Natural killer cell (primary cell): ENCODE data around the gene EHD1. TPM values are rescaled to one million over a fixed set of nuclear protein-coding genes. Genes with fewer than 3 reads are reported as not detected.

Source experiments
- ATAC-seq, 3 donors: fragments of 150-1000 bp in 2 of 3; fragments of 200-7000 bp in 1 of 3; cut with Tn5 transposase; 1 replicate in 1 of 3; 2 replicates in 2 of 3; pipeline ENCODE4 v1.10.0; 2021; ENCODE audit warnings: mild to moderate bottlenecking in 2 of 3, moderate library complexity in 2 of 3
- DNase-seq, 2 donors: peaks; one replicate each; pipeline versions ENCODE4 v3.0.0 to v3.0.0-alpha.2; 2013 to 2021; ENCODE audit warnings: mixed read lengths in 1 of 2
- H3K27ac ChIP-seq: one replicate; pipeline ENCODE4 v1.5.1; 2013; ENCODE audit warnings: mild to moderate bottlenecking, low read length
- H3K27me3 ChIP-seq: one replicate; pipeline ENCODE4 v1.6.1; 2013; ENCODE audit warnings: low read length; ENCODE audit not compliant: control insufficient read depth, insufficient read depth
- H3K36me3 ChIP-seq: one replicate; pipeline ENCODE4 v1.6.1; 2013; ENCODE audit warnings: low read length; ENCODE audit not compliant: control insufficient read depth, insufficient read depth
- H3K4me1 ChIP-seq: one replicate; pipeline ENCODE4 v1.6.1; 2013; ENCODE audit warnings: low read length; ENCODE audit not compliant: control insufficient read depth, insufficient read depth
- H3K4me3 ChIP-seq: one replicate; pipeline ENCODE4 v1.5.1; 2013; ENCODE audit warnings: low read length
- H3K9me3 ChIP-seq: one replicate; pipeline ENCODE4 v1.6.1; 2013; ENCODE audit warnings: low read length; ENCODE audit not compliant: control insufficient read depth, insufficient read depth
- H3K27ac Mint-ChIP-seq, 2 donors: one replicate each; pipeline ENCODE4 v1.8.0; 2022; ENCODE audit warnings: mild to moderate bottlenecking in 2 of 2, mixed read lengths in 2 of 2, moderate library complexity in 1 of 2
- H3K27me3 Mint-ChIP-seq, 2 donors: one replicate each; pipeline ENCODE4 v1.8.0; 2022; ENCODE audit warnings: low read depth in 2 of 2, mixed read lengths in 2 of 2
- H3K36me3 Mint-ChIP-seq: one replicate; pipeline ENCODE4 v1.8.0; 2022; ENCODE audit warnings: mixed read lengths
- H3K4me1 Mint-ChIP-seq, 2 donors: one replicate each; pipeline ENCODE4 v1.8.0; 2022; ENCODE audit warnings: mixed read lengths in 2 of 2
- H3K4me3 Mint-ChIP-seq: one replicate; pipeline ENCODE4 v1.8.0; 2022; ENCODE audit warnings: mild to moderate bottlenecking, moderate library complexity, mixed read lengths
- H3K9me3 Mint-ChIP-seq, 2 donors: one replicate each; pipeline ENCODE4 v1.8.0; 2022; ENCODE audit warnings: mixed read lengths in 2 of 2
- WGBS: methylation state at CpG from one replicate; pipeline ENCODE4 v1.1.7; 2013; ENCODE audit warnings: missing lambda C conversion rate; ENCODE audit not compliant: insufficient coverage; 5-methylcytosine and 5-hydroxymethylcytosine counted together
- intact Hi-C: fragments of 100-400 bp; cut with micrococcal nuclease; formaldehyde crosslinking; loops from one replicate; pipeline ENCODE4 v1.14.2; 2022
- total RNA-seq, 4 donors: library from RNA; stranded (reverse); fragments of 120-200 nt in 1 of 4; gene quantifications; one replicate each; pipeline versions ENCODE4 v1.2.3 to v1.2.4, GENCODE V29; 2013 to 2022
- TF ChIP-seq, protein P1 (sequence below): fragments of 200-600 bp; IDR thresholded peaks from one replicate; pipeline ENCODE4 v1.8.0; 2022; ENCODE audit warnings: antibody characterized with exemption

EHD1 gene
- total RNA-seq, 3 donors from 2014 or later (not counting 1 experiment from before 2014, with no cell fraction given), result 218 to 246 (median 225) TPM

DNA sequence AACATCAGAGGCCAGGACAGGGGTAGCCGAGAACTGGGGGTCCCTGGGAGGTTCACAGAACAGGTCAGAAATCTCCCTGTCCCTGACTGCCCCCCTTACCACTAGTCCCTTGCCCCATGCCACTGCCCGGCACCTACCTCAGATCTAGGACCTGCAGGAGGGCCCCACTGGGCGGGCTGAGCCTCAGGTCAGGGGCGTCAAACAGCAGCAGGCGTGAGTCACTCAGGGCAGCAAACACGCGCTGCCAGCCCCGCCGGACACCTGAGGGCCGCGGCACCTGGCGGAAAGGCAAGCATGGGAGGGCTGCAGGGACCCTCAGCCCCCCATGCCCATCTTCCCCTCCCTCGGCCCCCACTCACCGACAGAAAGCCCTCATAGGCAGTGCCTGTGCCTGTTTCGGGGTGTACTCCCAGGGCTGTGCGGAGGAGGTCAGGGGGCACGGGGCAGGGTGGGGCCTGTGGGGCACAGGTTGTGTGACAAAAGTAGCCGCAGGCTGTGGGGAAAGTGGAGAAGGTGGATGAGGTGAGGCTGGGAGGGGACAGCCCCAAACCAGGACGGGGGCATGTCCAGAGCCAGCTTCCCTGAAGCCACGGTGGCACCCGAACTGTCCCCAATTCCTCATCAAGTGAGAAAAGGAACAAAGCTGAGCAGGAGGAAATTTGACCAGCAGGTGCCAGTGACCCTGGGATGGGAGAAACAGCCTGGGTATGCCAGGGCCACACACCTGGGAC is 45.8 kb downstream of the EHD1 start:
- H3K27ac ChIP-seq, result no peak overlapping the region
- Mint-ChIP-seq H3K27ac (no peak overlapping the region), H3K27me3 (no peaks in the 10 kb centered on the region), H3K4me1 (peaks cover 3 to 4% of the 10 kb centered on the region in 2 donors), H3K4me3 (no peak overlapping the region), H3K36me3 (no peaks in the 10 kb centered on the region), H3K9me3 (no peaks in the 10 kb centered on the region)
- intact Hi-C loops, result no loop called here
- no peak overlapping the region for H3K4me3 ChIP-seq
- H3K27me3 ChIP-seq, result no peaks in the 10 kb centered on the region
- no peaks in the 10 kb centered on the region for H3K9me3 ChIP-seq
- ATAC-seq (no peak), DNase-seq (no peak)
- TF ChIP-seq, protein P1, sequence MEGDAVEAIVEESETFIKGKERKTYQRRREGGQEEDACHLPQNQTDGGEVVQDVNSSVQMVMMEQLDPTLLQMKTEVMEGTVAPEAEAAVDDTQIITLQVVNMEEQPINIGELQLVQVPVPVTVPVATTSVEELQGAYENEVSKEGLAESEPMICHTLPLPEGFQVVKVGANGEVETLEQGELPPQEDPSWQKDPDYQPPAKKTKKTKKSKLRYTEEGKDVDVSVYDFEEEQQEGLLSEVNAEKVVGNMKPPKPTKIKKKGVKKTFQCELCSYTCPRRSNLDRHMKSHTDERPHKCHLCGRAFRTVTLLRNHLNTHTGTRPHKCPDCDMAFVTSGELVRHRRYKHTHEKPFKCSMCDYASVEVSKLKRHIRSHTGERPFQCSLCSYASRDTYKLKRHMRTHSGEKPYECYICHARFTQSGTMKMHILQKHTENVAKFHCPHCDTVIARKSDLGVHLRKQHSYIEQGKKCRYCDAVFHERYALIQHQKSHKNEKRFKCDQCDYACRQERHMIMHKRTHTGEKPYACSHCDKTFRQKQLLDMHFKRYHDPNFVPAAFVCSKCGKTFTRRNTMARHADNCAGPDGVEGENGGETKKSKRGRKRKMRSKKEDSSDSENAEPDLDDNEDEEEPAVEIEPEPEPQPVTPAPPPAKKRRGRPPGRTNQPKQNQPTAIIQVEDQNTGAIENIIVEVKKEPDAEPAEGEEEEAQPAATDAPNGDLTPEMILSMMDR, result no peak
- H3K4me1 ChIP-seq, result peaks cover 11% of the 10 kb centered on the region
- no peaks in the 10 kb centered on the region for H3K36me3 ChIP-seq
- 92% methylated on average over 20 of the region's 21 CpGs for WGBS

DNA sequence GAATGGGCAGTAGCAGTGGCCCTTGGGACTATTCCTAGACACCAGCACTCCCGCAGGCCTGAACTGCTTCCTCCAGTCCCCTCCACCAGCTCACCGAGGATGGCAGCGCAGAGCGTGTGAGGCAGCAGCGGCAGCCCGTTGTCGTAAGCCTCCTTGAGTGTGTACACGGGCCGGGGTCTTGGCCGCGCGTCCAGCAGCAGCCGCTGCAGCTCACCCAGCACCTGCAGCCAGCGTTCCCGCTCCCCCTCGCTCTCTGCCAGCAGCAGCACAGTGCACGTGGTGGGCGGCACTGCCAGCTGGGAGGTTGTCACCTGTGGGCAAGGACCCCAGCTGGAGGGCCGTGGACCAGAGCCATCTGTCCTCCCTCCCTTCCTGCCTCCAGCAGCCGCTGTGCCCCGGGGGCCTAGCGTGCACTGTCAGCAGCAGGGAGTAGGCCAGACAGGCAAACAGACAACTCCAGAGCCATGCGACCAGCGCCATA is 47.0 kb downstream of the EHD1 start:
- Histone ChIP-seq H3K27me3 (no peaks in the 10 kb centered on the region), H3K9me3 (no peaks in the 10 kb centered on the region), H3K27ac (no peak overlapping the region), H3K4me1 (no peaks in the 10 kb centered on the region), H3K4me3 (no peak overlapping the region), H3K36me3 (no peaks in the 10 kb centered on the region)
- no peaks in the 10 kb centered on the region for H3K27me3 Mint-ChIP-seq
- no peak for DNase-seq
- ATAC-seq, result no peak
- H3K9me3 Mint-ChIP-seq, result no peaks in the 10 kb centered on the region
- no peak overlapping the region for H3K4me3 Mint-ChIP-seq
- TF ChIP-seq, protein P1, result no peak
- H3K27ac Mint-ChIP-seq, result no peak overlapping the region
- peaks cover 0 to 3% of the 10 kb centered on the region in 2 donors for H3K4me1 Mint-ChIP-seq
- H3K36me3 Mint-ChIP-seq, result no peaks in the 10 kb centered on the region
- intact Hi-C loops, result no loop called here
- 94% methylated on average over 24 of the region's 24 CpGs for WGBS

DNA sequence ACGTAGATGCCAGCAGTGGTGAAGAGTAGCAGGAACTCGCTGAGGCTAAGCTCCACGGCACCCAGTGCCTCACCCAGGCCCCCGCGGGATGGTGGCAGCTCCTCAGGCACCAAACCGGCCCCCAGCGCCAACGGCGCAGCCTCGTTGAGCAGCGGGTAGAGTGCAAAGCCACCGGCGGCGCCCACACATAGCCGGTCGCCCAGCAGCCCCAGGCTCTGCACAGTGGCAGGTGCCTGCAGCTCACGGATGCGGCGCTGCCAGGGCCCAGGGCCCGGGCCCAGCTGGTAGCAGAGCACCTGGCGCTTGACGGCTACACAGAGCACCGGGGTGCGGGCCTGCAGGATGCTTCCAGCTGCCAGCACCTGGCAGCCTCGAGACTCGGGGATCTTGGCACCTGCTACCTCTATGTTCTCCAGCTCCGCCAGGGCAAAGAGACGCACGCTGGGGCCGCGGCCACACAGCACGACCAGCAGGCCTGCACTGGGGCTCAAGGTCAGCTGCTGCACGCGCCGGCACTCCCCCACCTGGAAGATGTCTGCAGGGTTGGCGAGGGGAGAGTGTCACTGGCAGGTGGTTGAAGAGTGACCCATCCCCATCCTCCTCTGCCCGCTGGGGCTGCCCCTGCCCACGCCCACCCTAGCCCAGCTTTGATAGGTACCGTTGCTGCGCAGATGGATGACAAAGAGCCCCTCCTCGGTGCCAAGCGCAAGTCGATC is 48.7 kb downstream of the EHD1 start:
- H3K27me3 Mint-ChIP-seq, result no peaks in the 10 kb centered on the region
- H3K27me3 ChIP-seq, result no peaks in the 10 kb centered on the region
- H3K4me3 Mint-ChIP-seq, result no peak overlapping the region
- no peaks in the 10 kb centered on the region for H3K36me3 ChIP-seq
- intact Hi-C loops, result no loop called here
- H3K9me3 ChIP-seq, result no peaks in the 10 kb centered on the region
- H3K9me3 Mint-ChIP-seq, result no peaks in the 10 kb centered on the region
- DNase-seq, result no peak
- H3K27ac Mint-ChIP-seq, result no peak overlapping the region
- WGBS, result 94% methylated on average over 43 of the region's 43 CpGs
- H3K36me3 Mint-ChIP-seq, result no peaks in the 10 kb centered on the region
- H3K4me1 Mint-ChIP-seq, result peaks cover 0 to 3% of the 10 kb centered on the region in 2 donors
- H3K4me3 ChIP-seq, result no peak overlapping the region
- H3K27ac ChIP-seq, result no peak overlapping the region
- ATAC-seq, result no peak
- no peaks in the 10 kb centered on the region for H3K4me1 ChIP-seq
- TF ChIP-seq, protein P1, result no peak
